Mesothelial cell of epicardium (in vitro differentiated cells): ENCODE results near the gene TTR. TPM values are rescaled to one million over a fixed set of nuclear protein-coding genes. Genes with fewer than 3 reads are reported as not detected.

Experiments
- DNase-seq, 2 experiments: peaks; one replicate each; pipeline ENCODE4 v3.0.0; 2021; ENCODE audit warnings: low spot score in 2 of 2; ENCODE audit not compliant: unreplicated experiment in 2 of 2
- H3K27ac Mint-ChIP-seq: 2 replicates; pipeline ENCODE4 v1.8.0; 2021; ENCODE audit warnings: mixed read lengths
- H3K27me3 Mint-ChIP-seq: 2 replicates; pipeline ENCODE4 v1.8.0; 2021; ENCODE audit warnings: low read depth, mixed read lengths
- H3K36me3 Mint-ChIP-seq: 2 replicates; pipeline ENCODE4 v1.8.0; 2021; ENCODE audit warnings: mixed read lengths
- H3K4me1 Mint-ChIP-seq: 2 replicates; pipeline ENCODE4 v1.8.0; 2021; ENCODE audit warnings: mixed read lengths
- H3K4me3 Mint-ChIP-seq: 2 replicates; pipeline ENCODE4 v1.8.0; 2021; ENCODE audit warnings: mild to moderate bottlenecking, moderate library complexity, mixed read lengths
- H3K9me3 Mint-ChIP-seq: 2 replicates; pipeline ENCODE4 v1.8.0; 2021; ENCODE audit warnings: mixed read lengths
- CTCF ChIP-seq: fragments of 200-600 bp; sonication (generic); IDR thresholded peaks from one replicate; pipeline ENCODE4 v1.5.0; 2021; ENCODE audit warnings: antibody characterized with exemption; ENCODE audit not compliant: unreplicated experiment
- total RNA-seq: library from RNA; stranded (reverse); gene quantifications from 3 replicates; pipeline ENCODE4 v1.2.1, GENCODE V29; 2021

TTR gene
- total RNA-seq, 1 donor from 2014 or later, result not detected

GRCh38 chr18:31574359-31574758, 17.3 kb upstream of the TTR start:
- Mint-ChIP-seq H3K4me1 (no peaks in the 10 kb centered on the region), H3K9me3 (no peaks in the 10 kb centered on the region), H3K36me3 (no peaks in the 10 kb centered on the region), H3K4me3 (no peak overlapping the region), H3K27me3 (no peaks in the 10 kb centered on the region), H3K27ac (no peak overlapping the region)
- TF ChIP-seq CTCF, result no peak
- DNase-seq, result no peak

- DNase-seq, result no peak
- no peaks in the 10 kb centered on the region for H3K27me3 Mint-ChIP-seq
- TF ChIP-seq CTCF, result no peak
- no peaks in the 10 kb centered on the region for H3K4me1 Mint-ChIP-seq
- no peak overlapping the region for H3K27ac Mint-ChIP-seq
- H3K36me3 Mint-ChIP-seq, result no peaks in the 10 kb centered on the region
- H3K4me3 Mint-ChIP-seq, result no peak overlapping the region
- no peaks in the 10 kb centered on the region for H3K9me3 Mint-ChIP-seq
These were observed 16.0 kb upstream of the TTR start for GRCh38 chr18:31575515-31576257.

GRCh38 chr18:31576670-31577069, 15.0 kb upstream of the TTR start:
- H3K4me3 Mint-ChIP-seq, result no peak overlapping the region
- H3K36me3 Mint-ChIP-seq, result no peaks in the 10 kb centered on the region
- no peaks in the 10 kb centered on the region for H3K4me1 Mint-ChIP-seq
- H3K9me3 Mint-ChIP-seq, result no peaks in the 10 kb centered on the region
- no peak overlapping the region for H3K27ac Mint-ChIP-seq
- H3K27me3 Mint-ChIP-seq, result no peaks in the 10 kb centered on the region
- no peak for DNase-seq
- no peak for TF ChIP-seq CTCF

GRCh38 chr18:31577195-31577594, 14.5 kb upstream of the TTR start:
- no peak overlapping the region for H3K27ac Mint-ChIP-seq
- DNase-seq, result no peak
- no peak overlapping the region for H3K4me3 Mint-ChIP-seq
- no peaks in the 10 kb centered on the region for H3K9me3 Mint-ChIP-seq
- H3K36me3 Mint-ChIP-seq, result no peaks in the 10 kb centered on the region
- TF ChIP-seq CTCF, result no peak
- no peaks in the 10 kb centered on the region for H3K4me1 Mint-ChIP-seq
- no peaks in the 10 kb centered on the region for H3K27me3 Mint-ChIP-seq

- TF ChIP-seq CTCF, result no peak
- no peak for DNase-seq
- no peaks in the 10 kb centered on the region for H3K4me1 Mint-ChIP-seq
- no peak overlapping the region for H3K4me3 Mint-ChIP-seq
- H3K27me3 Mint-ChIP-seq, result no peaks in the 10 kb centered on the region
- H3K36me3 Mint-ChIP-seq, result no peaks in the 10 kb centered on the region
- no peaks in the 10 kb centered on the region for H3K9me3 Mint-ChIP-seq
- no peak overlapping the region for H3K27ac Mint-ChIP-seq
These were observed 13.6 kb upstream of the TTR start for GRCh38 chr18:31578126-31578525.
